ENCODE data around the gene MDC1. TPM values are rescaled to one million over a fixed set of nuclear protein-coding genes. Genes with fewer than 3 reads are reported as not detected.
"Not testable (repeated sequence)": the region's sequence is repeated elsewhere in the genome, so short reads cannot be mapped to it uniquely, and the experiment has no call there.

MDC1 gene
- total RNA-seq = 10 to 100 TPM; 15.2 to 34.3 (median 29.5) TPM
- long read RNA-seq, donor 1, full-length matches to known transcripts = 2 of 8 reads
- long read RNA-seq, donor 1, partial matches to known transcripts = 3 of 8 reads
- long read RNA-seq, donor 1, other reads (novel, unspliced or antisense) = 3 of 8 reads
- long read RNA-seq, donor 2 = 0 reads

GRCh38 chr6:30717129-30717844, at the start of gene MDC1:
Gene MDC1, minus strand, starts transcription at chr6:30717281. Its CDS starts 2,106 bp downstream, at chr6:30715175.
- Histone ChIP-seq H3K36me3 (ENCODE audit: low read depth) (no peaks in the 10 kb centered on the region), H3K4me3 (peak within 1 kb of the TSS; percentile 25), H3K9me3 (no peaks in the 10 kb centered on the region), H3K4me1 (ENCODE audit: low read depth) (peaks cover 28% of the 10 kb centered on the region)
- TF ChIP-seq CTCF (IDR thresholded peaks at IDR 0.05) = peak; percentile 52
- peak; percentile 81 for ATAC-seq
- intact Hi-C loops (cut with DNase I, micrococcal nuclease) = no loop called here
- peak; percentile 99 to 100 (median 99) for DNase-seq

- no peaks in the 10 kb centered on the region for H3K36me3 ChIP-seq (ENCODE audit: low read depth)
- TF ChIP-seq CTCF (IDR thresholded peaks at IDR 0.05) = no peak
- ATAC-seq = no peak
- no peak overlapping the region for H3K4me3 ChIP-seq
- DNase-seq = no peak
- intact Hi-C loops (cut with DNase I, micrococcal nuclease) = no loop called here
- no peaks in the 10 kb centered on the region for H3K9me3 ChIP-seq
- H3K4me1 ChIP-seq (ENCODE audit: low read depth) = peaks cover 14% of the 10 kb centered on the region
Measured at GRCh38 chr6:30766461-30767157, 49.5 kb upstream of the MDC1 start.

- peaks cover 14% of the 10 kb centered on the region for H3K4me1 ChIP-seq (ENCODE audit: low read depth)
Measured at GRCh38 chr6:30765495-30765894, 48.4 kb upstream of the MDC1 start.

GRCh38 chr6:30764490-30765043, 47.5 kb upstream of the MDC1 start:
- H3K4me1 ChIP-seq (ENCODE audit: low read depth) = peaks cover 13% of the 10 kb centered on the region
- DNase-seq; H3K36me3 ChIP-seq (ENCODE audit: low read depth); H3K9me3 ChIP-seq; H3K4me3 ChIP-seq; ATAC-seq; intact Hi-C loops (cut with DNase I, micrococcal nuclease): not testable (repeated sequence)

More at GRCh38 chr6:30765495-30765894, 48.4 kb upstream of the MDC1 start:
- intact Hi-C loops (cut with DNase I, micrococcal nuclease); H3K4me3 ChIP-seq; H3K36me3 ChIP-seq (ENCODE audit: low read depth); DNase-seq; ATAC-seq; H3K9me3 ChIP-seq: not testable (repeated sequence)

GRCh38 chr6:30763618-30764489, 46.8 kb upstream of the MDC1 start:
- Histone ChIP-seq H3K4me3 (no peak overlapping the region), H3K4me1 (ENCODE audit: low read depth) (peaks cover 8% of the 10 kb centered on the region), H3K36me3 (ENCODE audit: low read depth) (no peaks in the 10 kb centered on the region), H3K9me3 (no peaks in the 10 kb centered on the region)
- no peak for TF ChIP-seq CTCF (IDR thresholded peaks at IDR 0.05)
- intact Hi-C loops (cut with DNase I, micrococcal nuclease) = no loop called here
- no peak for DNase-seq
- peak; percentile 82 for ATAC-seq

GRCh38 chr6:30763155-30763617, 46.1 kb upstream of the MDC1 start:
- peaks cover 8% of the 10 kb centered on the region for H3K4me1 ChIP-seq (ENCODE audit: low read depth)
- H3K9me3 ChIP-seq = no peaks in the 10 kb centered on the region
- no peak for TF ChIP-seq CTCF (IDR thresholded peaks at IDR 0.05)
- ATAC-seq (peak; percentile 35), DNase-seq (no peak)
- H3K4me3 ChIP-seq = no peak overlapping the region
- intact Hi-C loops (cut with DNase I, micrococcal nuclease) = no loop called here
- no peaks in the 10 kb centered on the region for H3K36me3 ChIP-seq (ENCODE audit: low read depth)
